ENCODE measurements around the gene PRMT1.

GRCh38 chr19:49657493-49658138 lies 19.5 kb upstream of the PRMT1 start:
- TF ChIP-seq CTCF (IDR thresholded peaks at IDR 0.05) (no peak), POLR2AphosphoS5 (IDR thresholded peaks at IDR 0.05) (no peak), POLR2A (IDR thresholded peaks at IDR 0.05) (no peak)
